ENCODE measurements around the gene RFX2.
A peak's percentile ranks its signal among the peaks of the same experiment; 100 is the strongest.

The RFX2 gene

DNA sequence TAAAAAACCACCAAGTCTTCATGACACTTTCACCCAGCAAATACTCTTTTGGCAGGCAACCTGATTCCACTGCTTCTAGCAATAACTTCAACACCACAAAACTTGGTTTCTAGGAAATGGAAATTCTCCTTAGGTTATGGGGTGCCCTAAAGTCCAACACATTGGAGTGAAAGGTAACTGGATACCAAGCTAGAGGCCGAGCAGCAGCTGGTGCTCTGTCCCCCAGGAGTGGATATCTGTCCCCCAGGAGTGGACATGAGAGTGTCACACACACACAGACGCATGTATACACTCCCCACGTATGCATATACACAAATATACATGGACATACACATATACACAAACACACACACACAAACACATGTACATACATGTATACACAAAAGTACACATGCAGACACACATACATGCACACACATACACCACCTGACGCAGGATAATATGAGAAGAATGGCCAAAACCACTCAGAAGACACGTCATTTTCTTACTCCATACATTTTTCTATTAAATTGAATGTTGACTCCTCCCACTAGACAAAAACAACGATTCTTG is 50.8 kb downstream of the RFX2 start:
- no peak for DNase-seq

DNA sequence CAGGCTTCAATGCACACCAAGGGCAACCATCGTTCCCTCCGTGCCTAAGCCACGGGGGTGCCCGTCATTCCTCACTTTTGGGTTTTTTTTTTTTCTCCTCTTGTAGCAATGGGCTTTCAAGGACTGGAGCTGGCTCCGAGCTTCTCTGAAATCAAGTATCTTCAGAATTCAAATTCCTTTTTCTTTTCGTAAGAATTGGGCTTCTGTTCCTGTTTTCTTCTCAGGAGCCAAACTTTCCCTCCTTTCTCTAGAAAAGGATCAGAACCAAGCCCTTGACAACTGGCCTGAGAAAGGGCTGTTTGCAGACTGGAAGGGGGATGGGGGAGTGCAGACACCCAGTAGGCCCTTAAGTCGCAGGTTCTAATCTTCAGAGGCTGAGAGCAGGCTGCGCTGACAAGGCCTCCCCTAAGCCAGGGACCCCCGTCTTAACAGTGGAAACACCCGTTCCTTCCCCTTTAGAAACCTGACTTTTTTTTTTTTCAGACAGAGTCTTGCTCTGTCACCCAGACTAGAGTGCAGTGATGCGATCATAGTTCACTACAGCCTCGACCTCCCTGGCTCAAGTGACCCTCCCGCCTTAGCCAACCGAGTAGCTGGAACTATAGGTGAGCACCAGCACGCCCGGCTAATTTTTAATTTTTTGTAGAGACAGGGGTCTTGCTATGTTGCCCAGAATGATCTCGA is 51.6 kb downstream of the RFX2 start:
- no peak for DNase-seq

DNA sequence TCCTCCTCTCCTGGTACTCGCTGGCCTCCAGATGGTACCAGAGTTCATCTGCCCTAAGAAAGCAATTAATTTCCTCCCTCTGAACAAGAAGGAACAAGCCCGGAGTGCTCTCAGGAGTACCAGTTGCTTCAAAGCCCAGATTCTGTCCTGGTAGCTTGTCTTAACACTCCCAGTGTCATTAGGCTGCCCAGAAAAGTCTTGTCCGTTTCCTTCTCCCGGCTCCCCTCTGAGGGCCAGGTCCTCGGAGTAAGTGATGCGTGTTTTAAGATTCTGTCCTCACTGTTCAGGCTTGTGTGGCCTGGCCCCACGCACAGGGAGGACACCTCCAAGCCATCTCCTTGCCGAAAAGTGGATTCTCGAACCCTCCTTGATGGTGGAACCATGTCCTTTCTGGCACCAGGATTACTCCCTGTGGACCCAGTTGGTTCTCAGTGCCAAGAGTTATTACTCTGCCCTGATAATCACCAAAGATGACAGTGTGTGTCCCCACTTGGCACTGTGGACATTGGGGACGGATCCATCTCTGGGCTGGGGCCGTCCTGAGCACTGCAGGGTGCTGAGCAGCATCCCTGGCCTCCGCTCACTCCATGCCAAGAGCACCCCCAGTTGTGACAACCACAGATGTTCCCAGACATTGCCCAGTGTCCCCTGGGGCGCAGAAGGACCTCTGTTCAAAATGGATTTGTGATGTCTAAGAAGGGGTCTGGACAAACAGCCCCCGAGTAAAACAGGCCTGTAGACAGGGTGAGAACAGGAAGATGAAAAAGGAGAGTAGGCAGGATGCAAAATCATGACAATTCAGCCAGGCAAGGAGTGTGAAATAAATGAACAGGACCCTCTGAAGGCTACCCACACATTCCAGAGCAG is 52.4 kb downstream of the RFX2 start:
- no peak for DNase-seq

DNA sequence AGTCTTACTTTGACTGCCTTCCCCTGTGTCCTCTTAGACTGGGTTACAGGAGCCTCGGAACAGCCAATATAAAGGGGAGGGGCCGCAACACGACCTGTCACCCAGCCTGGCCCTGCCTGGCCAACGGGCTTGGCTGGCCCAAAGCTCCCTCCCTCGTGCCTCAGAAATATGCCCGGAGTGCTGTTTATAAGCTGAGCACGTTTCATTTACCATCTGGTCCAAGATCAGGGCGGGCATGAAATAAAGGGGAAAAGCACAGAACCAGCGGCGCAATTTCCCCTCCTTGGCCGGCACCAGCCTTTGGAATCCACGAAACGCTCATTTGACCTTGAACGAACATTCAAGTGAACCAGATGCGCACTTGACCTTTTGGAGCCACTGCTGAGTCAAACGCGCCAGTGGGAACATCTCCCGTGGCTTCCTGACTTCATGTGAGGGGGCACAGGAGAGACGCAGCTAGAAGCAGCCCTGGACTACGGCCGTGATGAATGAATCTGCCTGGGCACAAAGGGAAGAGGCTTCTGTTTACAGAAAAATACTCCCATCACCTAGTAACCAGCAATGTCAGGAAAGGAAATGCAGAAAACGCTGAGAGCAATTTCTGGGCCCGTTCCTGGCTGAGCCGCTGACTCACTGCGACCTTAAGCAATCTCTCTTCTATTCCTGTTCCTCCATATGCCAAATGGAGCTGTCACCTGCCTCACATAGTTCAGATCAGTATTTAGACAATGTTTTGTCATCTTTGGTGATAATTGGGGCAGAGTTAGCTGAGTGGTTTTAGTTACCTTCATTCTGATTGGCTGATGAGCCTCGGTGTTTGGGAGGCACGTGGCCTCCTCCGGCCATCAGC is 53.3 kb downstream of the RFX2 start:
- DNase-seq: peak; percentile 27

DNA sequence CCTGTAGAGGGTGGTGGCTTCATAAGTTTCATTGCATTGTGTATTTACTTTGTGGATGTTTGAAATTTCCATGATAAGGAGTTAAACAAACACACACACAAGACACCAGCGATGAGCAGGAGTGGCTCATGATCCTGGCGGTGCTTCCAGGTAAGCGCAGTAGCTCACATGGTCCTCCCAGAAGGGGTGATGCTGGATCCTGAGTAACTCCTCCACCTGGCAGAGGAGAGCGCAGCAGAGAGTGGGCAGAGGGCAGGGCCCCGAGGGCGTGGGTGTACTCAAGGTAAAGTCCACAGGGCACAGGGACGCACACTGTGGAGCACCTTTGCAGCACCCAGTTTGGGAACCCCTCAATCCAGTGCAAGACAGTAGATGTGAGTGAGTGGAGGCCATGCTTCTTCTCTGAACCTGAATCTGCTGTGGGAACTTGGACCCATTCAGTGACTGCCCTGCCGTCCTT is 54.0 kb downstream of the RFX2 start:
- no peak for DNase-seq

DNA sequence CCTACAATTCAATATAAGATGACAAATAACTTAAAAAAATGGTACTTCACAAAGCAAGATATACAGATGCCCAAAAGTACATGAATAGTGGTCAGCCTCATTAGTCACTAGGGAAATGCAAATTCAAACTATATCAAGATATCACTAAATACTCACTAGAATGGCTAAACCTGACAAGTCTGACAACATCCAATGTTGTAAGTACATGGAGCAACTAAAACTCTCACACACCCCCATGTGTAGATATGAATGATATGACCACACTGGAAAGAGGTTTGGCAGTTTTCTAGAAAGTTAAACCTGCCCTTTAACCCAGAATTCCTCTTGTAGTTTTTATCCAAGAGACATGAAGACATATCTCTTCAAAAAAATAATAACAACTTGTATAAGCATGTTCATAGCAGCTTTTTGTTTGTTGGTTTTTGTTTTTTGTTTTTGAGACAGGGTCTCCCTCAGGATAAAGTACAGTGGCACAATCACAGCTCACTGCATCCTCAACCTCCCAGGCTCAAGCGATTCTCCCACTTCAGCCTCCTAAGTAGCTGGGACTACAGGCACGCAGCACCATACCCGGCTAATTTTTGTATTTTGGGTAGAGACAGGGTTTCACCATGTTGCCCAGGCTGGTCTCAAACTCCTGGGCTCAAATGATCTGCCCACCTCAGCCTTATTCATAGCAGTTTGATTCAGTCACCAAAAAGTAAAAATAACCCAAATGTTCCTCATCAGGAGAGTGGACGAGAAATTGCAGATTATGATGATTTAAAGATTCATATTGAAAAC is 55.1 kb downstream of the RFX2 start:
- no peak for DNase-seq

DNA sequence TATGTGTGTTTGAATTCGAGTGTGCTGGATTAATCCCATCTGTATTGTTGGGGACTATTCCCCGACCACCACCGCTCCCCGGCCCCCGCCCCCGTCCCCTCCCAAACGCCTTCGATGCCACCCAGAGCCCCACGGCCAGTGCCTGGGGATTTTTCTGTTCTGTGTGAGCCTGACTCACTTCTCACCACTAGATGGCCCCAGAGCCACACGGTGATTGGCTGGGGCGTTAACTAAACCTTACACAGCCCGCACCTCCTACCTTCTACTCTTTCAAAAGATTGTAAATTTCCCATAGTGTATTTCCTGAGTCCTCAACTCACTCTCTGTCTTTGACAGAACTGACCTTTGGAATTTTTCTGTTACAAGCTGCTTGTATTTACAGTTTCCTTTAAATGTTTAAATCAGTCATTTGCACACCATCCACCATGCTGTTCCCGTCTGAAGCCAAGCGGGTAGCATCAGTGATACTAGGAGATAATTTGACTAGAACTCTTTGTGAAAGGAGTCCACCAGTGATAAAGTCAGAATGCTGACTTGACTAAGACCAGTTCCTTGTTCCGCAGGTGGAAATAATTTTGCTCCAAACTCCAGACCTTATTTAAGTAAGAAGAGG is 61.4 kb downstream of the RFX2 start:
- peak; percentile 83 for DNase-seq

DNA sequence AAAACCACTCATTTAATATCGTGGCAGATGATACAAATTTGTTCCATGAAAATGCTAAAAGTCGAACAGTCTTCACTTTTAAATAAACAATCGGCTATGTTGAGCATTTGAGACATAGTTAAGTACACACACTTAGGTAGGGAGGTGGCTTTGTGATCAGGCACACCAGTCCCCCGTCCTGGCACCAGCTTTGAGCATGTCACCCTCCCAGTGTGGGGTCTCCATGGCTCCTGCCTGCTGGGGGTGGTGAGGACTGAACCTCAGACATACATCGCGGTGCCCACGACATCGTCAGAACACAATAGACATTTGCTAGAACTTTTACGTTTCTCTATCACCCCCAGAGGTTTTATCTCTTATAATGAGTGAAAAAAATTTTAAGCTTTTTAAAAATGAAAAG is 62.0 kb downstream of the RFX2 start:
- DNase-seq: no peak

DNA sequence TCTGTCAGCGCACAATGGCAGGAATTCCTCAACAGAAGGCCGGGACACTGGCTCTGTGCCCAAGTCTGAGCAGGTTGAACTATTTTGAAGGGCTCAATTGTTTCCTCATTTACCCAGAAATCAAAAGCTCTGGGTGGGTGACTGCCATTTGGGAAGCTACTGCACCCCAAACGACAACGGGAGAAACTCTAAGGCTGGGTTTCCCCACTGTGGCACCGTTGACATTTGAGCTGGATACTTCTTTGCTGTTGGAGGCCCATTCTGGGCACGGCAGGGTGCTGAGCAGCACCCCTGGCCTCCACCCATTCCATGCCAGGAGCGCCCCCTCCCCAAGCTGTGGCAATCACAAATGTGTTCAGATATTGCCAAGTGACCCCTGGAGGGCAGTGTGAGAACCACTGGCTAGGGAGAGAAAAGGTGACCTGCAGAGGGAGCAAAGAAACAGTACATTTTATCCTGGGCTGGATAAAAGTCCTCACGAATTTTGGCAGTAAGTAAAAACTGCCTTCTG is 62.5 kb downstream of the RFX2 start:
- DNase-seq: no peak

DNA sequence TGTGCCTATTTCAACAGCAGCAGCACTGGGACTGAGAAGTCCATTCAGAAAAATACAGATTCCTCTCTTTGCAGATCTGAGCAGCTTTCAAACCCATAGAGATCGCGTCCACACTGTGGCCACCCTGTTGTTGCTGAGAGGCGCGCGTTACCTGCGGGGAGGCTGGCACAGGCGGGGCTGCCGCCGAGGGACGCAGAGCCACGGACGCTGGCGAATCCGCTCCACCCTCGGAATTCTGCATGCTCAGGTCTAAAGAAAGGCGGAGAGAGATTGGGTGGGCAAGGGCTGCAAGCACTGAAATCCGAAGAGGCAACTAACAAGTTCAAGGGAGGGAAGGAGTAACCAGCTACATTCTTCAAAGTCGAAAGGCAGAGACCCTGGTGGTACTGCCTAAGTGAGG is 63.0 kb downstream of the RFX2 start:
- DNase-seq: no peak

DNA sequence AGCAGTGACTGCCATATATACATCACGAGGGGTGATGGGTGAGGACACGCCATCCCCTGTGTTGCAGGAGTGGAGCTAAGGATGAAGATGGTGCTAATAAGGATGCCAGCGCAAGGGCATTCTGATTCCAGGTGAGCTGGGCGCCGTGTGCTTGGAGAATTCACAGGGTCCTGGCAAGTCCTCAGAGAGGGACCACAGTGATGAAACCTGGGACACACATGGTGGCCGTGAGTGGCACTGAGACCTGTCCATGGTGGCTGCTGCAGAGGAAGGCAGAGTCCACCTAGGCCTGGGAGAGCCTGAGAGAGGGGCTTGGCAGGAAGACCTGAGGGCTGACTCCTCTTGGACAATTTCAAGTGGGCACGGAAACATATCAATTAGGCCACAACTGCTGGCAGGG is 65.2 kb downstream of the RFX2 start:
- no peak for DNase-seq

DNA sequence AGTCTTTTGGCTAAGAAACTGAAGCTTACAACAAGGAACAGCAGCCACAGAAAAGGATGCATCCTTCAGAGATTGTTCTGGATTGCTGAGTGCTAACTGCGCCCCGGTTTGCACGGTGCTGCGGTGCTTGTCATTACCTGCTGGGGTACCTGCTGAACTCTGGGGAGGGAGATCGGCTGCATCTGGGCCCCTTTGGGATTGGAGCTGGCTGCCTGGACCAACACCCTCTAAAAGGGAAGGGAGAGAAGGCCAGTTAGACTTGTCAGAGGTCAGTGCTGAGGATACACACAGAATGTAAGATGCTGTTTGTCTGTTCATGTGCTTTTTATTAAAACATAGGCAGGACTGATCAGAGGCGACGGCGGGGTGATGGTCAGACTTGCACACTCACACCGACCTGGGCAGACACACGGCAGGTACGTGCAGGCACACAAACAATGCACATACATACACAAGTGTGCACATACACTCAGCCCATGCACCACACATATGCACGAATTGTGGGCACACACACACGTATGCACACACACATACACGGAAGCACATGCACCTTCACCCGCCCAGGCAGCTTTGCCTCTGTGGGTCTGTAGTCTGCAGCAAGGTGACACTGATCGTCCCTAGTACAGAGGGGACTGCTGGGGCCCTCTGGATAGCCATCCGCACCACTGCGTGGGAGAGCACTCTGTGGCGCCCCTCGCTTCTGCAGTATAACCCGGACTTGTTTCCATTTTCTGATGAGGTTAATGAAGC is 66.1 kb downstream of the RFX2 start:
- DNase-seq: no peak

DNA sequence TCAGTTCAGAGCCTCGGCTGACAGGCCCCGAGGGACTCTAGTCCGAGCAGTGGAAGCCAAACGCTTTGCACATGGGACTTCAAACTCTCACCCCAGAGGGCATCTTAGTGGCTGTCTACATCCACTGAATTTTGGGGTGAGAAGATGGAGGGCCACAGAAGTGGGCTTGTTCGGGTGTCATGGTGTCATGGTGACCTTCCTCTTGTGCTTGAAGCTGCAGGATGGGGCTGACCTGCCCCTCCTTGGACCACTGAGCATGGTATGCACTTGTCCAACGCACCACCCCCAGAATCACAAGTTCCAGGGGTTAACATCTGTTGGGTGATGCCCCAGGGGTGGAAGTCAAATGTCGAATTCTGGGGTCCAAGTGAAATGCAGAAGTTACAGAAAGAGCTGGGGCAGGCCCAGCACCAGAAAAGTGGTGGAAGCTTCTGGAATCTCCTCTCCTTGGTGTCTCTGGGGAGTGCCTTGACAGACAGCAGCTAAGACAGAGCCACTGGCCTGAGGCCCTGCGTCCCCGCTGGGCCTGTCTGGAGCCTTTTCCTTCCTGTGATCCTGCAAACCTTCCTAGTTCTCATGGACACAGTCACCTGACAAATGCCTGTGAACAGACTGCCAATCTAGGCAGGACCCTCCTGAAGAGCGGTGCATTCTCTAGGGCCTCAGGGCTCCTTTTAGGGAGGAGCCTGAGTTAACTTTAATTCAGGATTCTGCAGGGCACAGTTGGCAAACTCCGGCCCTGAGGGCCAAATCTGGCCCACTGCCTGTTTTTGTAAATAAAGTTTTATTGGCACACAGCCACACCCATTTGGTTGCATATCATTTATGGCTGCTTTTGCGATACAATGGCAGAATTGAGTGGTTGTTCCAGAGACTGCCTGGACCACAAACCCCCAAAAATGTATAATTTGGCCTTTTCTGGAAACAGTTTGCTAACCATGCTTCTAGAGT is 67.2 kb downstream of the RFX2 start:
- DNase-seq: no peak

DNA sequence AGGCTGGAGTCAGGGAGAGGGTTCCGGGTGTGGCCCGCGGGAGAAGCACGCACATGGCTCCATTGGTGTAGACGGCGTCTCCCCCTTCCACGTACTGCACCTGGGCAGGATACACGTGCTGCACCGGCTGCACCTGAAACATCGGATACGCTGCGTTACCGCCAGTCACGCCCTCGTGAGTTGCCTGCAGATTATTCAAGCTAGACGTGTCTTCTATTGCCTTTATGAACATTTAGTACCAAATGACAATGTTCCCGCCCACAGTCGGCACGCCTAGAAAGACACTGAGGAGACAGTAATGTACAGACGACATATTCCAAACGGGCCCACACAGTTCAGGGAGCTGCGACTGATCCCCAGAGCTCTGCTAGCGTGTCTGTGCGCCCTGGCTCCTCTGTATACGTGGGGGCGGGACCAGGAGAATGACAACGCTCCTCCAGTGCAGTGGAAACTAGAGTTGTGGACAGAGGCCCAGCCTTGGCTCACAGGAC is 68.3 kb downstream of the RFX2 start:
- no peak for DNase-seq

DNA sequence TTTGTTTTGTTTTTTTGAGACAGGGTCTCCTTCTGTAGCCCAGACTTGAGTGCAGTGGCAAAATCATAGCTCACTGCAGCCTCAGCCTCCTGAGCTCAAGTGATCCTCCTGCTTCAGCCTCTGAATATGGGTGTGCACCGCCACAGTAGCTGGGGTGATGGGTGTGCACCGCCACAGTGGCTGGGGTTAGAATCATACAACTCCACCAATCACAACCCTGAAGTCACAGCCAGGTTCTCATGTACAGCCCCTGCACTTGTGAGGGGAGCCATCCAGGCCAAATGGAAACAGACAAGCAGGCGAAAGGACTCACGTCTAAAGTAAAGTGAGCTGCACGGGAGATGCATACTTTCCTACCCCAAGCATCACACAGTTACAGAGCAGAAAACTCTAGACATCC is 69.2 kb downstream of the RFX2 start:
- DNase-seq: no peak

DNA sequence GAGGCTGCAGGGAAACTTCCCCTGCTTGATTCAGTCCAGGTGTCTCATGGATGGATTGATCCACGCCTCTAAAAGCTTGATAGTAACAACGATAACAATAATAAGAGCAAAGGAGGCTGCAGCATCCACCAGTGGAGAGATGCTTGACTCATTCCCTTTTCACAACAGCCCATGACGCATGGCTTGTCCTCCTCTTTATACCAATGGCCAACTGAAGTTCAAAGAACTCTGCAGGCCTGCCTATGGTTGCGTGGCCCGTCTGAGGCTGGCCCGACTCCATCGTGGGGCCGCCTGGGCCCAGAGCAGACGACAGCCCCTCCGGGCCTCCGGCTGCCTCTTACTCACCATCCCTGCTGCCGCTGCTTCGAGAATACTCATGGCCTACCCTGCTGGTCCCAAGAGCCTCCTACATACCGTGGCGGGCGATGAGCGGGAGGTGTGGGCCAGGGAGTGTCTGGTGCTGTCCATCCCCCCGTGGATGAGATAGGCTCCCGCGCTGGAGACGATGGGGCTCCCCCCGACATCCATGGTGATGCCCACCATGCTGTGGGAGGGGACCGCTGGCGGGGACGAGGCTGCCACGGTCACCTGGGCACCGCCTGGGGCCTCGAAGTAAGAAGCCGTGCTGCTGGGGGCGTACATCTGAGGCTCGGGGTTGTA is 70.6 kb downstream of the RFX2 start:
- no peak for DNase-seq

DNA sequence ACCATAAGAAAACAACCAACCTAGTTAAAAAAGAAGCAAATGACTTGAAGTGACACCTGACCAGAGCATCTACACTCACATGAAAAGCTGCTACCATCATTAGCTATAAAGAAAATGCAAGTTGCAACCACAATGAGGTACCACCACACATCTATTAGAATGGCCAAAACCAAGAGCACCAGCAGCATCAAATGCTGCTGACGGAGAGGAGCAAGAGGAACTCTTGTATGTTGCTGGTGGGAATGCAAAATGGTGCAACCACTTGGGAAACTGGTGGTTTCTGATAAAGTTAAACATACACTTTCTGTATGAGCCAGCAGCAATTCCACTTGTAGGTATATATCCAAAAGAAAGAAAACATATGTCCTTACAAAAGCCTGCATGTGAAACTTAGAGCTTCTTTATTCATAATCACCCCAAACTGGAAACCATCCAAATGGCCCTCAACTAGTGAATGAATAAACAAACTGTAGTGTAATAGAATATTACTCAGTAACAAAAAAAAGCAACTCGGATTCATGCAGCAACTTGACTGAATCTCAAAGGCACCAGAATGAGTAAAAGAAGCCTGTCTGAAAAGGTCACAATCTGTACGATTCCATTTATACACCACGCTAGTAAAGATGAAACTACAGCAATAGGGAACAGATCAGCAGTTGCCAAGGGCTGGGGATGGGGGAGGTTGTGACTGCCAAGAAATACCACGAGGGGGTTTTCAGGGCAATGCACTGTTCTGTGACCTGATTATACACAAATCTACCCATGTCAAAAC is 71.5 kb downstream of the RFX2 start:
- DNase-seq: peak; percentile 52

DNA sequence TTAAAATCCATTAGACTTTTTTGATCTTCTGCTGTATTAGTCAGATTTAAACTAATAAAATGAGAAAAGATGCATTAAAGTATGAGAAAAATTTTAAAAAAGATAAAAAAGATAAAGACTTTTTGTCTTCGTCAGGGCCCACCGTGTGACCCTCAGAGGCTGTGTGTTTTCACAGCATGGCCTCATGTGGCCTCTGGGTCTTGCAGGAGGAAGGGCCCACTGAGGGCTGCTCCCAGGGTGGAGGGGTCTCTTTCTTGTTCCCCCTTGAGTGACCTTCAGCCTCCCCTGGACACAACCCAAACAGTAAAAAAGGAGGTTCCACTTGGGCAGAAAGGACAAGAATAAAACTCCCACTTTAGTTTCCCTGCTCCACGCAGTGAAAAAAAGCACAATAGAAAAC is 75.3 kb downstream of the RFX2 start:
- DNase-seq: no peak
